ENCODE data around the gene C3.
"Not testable (repeated sequence)": the region's sequence is repeated elsewhere in the genome, so short reads cannot be mapped to it uniquely, and the experiment has no call there.

Gene C3

DNA sequence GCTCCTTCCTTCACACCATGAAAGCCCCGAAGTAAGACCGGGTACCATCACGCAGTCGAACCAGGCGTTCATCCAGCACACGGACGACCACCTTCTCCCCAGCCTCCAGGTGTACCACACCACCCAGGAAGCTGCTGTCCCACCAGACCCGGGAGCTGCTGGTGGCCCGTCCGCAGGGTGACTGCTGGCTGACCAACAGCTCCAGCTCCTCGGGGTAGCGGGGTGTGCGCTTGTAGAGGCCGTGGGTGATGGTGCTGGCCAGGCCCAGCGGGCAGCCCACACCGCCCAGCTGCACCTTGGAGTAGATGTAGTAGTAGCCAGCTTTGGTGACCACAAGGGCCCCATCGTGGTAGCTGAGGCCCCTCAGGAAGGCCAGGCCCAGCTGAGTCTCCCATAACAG is 55.5 kb downstream of the C3 start:
- DNase-seq (ENCODE audit: low spot score) (no peak), FAIRE-seq (no peak)

DNA sequence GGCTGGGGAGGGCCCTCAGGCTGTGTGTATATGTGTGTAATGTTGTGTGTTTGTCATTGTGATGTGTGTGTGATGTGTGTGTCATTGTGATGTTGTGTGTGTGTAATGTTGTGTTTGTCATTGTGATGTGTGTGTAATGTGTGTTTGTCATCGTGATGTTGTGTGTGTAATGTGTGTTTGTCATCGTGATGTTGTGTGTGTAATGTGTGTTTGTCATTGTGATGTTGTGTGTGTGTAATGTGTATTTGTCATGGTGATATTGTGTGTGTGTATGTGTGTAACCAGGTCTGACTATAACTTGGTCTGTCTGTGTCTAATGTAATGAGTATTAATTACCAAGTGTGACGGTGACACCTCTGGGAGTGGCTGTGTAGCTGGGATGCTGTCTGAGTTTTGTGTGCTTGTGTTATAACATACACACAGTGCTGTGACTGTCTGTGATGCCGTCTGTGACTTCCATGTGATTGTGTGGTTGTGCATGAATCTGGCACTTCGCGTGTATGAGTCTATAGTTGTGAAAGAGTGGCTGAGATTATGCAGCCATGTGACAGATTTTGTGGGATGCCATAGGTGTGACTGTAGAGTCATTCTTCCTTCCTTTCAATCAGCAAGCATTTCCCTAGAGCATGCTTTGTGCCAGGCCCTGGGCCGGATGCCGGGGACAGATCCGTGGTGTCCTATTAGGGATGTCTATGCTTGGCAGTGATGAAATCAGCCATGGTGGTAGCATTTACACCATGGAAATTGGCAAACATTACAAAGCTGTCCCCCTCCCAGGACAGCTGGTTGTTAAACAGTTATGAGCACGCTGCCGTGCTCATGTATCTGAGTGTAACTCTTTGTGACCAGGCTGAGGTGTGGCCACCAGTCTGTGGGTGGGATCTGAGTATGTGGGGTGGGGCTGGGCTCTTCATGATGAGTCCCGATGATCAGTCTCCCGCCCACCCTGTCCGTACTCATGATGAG is 56.9 kb downstream of the C3 start:
- DNase-seq (ENCODE audit: low spot score): no peak
- FAIRE-seq: peak; percentile 86

DNA sequence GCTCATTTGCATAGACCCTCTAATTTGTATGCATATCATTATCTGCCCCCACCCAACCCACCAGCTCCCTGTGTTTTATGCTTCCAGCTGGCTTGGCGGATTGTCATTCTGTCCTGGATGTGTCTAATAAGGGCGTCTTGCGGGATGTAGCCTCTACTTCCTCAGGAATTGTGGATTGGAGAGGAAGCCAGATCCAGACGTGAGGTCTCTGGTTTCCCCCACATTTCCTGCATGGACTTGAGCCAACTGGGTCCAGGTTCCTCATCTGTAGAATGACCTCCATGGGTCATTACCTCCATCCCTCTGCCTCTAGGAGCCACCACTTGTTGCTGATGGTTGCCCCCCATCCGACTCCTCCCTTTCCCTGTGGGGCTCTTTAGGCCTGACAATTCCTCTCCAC is 57.7 kb downstream of the C3 start:
- FAIRE-seq: no peak
- DNase-seq (ENCODE audit: low spot score): no peak

DNA sequence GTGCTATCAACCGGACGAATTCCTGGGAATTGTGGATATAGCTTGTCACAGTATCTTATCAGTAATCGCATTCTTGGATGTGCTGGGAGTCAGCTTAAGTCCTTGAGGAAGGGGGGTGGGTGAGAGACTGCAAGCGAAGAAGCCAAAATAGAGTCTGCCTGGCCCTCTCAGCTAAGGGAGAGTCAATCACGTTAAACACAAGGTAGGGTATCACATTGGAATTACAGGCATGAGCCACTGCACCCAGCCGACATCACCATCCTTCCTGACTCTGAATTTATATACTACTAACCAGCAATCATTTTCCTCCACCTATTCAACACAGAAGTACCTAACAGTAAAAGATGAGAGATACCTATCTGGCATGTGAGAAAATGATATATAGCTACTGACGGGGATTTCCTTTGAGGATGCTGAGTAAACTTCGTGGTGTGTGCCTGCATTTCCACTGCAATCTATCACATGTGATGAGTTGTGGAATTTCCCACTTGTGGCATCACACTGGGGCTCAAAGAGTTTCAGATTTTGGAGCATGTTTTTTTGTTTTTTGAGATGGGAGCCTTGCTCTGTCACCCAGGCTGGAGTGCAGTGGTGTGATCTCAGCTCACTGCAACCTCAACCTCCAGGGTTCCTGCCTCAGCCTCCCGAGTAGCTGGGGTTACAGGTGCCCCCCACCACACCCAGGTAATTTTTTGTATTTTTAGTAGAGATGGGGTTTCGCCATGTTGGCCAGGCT is 58.8 kb downstream of the C3 start:
- not testable (repeated sequence) for FAIRE-seq; DNase-seq (ENCODE audit: low spot score)

DNA sequence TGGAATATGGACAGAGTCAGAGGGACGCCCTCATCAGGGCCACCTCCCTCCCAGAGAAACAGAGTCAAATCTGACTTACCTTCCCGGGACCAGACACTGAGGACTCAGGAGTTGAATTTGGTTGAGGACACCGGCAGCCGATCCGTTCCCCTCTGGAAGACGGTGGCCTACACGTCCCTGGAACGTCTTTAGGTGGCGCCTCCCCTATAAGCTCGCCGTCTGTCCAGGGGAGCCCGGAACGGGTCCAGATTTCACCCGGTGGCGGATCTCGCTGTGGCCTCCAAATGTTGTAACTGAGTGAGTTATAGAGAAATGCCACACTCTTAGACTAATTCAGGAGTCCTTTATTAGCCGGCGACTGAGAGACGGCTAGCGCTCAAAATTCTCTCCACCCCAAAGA is 59.5 kb downstream of the C3 start:
- no peak for FAIRE-seq
- DNase-seq (ENCODE audit: low spot score): no peak

DNA sequence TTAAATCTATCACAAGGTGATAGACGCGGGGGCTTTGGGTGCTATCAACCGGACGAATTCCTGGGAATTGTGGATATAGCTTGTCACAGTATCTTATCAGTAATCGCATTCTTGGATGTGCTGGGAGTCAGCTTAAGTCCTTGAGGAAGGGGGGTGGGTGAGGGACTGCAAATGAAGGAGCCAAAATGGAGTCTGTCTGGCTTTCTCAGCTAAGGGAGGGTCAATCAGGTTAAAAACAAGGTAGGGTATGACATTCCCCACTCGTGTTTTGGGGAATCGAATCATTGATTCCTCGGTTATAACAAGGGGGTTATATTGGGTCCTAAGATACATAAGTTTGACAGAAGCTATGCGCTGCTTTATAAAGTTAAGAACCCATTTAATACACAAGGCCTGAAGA is 64.1 kb downstream of the C3 start:
- not testable (repeated sequence) for DNase-seq (ENCODE audit: low spot score); FAIRE-seq

DNA sequence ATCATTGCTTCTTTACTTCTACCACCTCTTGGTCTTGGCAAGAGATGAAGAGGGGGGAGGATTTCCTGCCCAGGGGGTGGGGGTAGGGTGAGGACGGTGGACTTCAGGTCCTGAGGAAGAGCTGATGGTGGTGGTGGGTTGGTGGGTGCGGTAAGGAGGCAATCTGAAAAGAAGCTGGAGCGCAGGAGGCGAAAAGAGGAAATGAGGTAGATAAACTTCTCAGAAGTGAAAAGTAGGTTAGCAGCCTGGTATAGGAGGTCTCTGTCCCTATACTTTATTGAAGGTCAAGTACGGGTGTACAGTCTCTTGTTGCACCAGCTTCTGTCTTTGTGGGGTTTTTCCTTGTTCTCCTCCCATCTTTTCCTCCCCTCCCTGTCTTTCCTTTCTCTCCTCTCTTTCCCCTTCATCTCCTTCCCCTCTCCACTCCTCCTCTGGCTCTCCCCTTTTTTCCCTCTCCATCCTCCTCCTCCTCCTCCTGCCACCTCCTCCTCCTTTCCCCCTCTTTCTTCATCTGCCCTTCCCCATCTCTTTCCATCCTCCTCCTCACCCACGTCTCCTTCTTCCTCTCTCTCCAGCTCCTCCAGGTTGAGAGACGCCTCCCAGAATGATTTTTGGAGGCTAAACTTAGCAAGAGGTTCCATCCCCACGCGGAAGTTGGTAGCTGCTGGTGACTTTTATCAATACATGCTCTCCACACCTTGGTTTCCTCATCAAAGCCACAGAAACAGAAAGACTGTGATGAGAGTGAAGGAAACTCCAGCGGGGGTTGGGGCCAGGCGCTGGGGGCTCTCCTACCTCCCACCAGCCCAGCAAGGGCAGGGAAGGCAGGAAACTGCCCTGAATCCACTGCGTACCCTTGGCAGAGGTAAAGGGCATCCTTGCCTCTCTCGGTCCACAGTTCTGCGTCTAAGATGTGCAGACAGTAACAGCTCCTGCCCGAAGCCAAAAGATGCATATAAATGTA is 65.8 kb downstream of the C3 start:
- no peak for DNase-seq (ENCODE audit: low spot score)
- FAIRE-seq: no peak

DNA sequence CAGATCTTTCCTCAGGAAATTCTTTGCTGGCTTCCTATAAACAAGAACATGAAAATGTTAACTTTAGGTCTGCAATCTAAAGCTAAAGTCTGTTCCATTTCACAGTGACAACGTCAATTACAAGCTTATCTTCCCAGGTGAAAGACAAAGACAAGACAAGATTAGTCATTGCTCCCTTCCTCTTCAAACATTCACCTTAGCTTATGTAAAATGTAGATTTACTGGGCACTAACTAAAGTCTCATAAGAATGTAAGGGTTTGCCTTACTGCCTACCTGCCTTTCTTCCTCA is 67.7 kb downstream of the C3 start:
- FAIRE-seq (no peak), DNase-seq (ENCODE audit: low spot score) (no peak)

DNA sequence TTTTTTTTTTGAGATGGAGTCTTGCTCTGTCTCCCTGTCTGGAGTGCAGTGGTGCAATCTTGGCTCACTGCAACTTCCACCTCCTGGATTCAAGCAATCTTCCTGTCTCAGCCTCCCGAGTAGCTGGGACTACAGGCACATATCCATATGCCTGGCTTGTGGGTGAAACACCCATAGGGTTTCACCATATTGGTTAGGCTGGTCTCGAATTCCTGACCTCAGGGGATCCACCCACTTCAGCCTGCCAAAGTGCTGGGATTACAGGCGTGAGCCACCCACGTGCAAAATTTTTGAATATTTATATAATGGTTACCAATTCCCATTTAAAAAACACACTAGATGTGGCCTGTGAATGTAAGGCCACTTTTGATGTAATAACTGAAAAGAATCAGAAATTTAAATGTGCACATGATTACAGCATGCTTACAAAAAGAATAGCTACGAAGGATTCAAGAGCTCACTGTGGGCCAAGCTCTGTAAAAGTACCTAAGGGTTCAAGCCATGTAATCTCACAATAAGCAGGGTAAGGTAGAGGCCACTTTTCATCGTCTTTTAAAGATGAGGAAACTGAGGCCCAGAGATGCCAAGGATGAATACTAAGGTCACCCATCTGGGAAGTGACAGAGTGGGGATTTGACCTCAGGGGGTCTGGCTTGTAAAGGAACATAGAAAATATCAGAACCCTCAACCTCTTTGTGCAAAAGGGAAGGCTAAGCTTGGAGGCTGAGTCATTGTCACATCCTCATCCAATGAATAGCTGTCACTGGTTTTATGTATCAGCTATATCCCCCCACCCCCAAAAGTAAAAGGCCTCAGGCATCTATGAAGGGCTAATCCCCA is 68.3 kb downstream of the C3 start:
- no peak for DNase-seq (ENCODE audit: low spot score)
- FAIRE-seq: no peak

DNA sequence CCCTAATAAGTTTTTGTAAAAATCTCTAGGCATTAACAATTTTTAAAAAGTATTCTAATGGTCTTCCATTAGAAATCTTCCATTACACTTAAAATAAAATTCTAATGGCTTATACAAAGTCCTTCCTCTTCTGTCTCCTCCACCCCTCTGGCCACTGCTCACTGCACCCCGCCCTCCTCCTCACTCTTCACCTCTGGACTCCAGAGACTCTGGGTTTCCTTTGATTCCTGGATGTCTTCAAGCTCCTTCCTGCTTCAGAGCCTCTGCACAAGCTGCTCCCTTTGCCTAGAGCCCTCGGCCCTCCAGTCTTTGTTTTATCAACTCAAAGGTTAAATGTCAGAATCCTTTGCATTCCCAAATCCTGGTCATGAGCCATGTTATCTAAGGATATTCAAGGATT is 71.3 kb downstream of the C3 start:
- DNase-seq (ENCODE audit: low spot score) (no peak), FAIRE-seq (no peak)

DNA sequence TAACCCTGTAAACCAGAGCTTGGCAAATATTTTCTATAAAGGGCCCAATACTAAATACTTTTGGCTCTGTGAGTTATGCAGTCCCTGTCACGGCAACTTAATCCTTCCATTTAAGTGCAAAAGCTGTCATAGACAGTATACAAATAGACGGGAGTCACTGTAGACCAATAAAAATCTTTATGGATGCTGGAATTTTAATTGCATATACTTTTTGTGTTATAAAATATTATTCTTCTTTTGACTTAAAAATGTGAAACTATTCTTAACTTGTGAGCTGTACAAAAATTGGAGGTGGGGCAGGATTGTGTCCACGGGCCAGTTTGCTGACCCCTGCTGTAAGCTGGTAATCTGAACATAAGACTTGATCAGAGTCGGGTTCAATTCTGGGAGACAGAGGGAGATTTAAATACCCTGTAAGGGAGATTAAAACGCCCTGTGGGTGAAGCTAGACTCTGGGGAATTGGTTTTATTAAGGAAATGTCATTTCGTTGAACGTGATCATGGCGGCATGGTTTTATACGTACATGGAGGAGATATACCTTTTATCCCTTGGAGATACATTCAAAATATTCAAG is 72.2 kb downstream of the C3 start:
- DNase-seq (ENCODE audit: low spot score): no peak
- FAIRE-seq: no peak

DNA sequence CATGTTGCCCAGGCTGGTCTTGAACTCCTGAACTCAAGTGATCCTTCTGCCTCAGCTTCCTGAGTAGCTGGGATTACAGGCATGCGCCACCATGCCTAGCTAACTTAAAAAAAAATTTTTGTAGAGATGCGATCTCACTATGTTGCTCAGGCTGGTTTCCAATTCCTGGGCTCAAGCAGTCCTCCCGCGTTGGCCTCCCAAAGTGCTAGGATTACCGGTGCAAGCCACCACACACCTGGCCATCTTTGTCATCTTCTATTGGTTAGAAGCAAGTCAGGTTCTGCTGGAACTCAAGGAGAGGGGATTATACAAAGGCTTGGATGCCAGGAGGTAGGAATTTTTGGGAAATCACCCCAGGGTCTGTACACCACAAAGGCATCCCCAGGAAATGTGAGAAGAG is 75.7 kb downstream of the C3 start:
- DNase-seq (ENCODE audit: low spot score): no peak
- FAIRE-seq: no peak

DNA sequence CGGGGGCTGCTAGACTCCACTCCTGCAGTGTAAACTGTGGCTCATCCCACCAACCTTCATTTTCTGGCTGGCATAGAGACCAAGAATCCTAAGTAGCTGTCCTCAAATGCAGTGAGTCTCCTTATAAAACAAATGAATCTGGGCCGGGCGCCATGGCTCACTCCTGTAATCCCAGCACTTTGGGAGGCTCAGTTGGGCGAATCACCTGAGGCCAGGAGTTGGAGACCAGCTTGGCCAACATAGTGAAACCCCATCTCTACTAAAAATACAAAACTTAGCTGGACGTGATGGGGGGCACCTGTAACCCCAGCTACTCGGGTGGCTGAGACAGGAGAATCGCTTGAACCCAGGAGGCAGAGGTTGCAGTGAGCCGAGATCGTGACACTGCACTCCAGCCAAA is 80.1 kb downstream of the C3 start:
- DNase-seq (ENCODE audit: low spot score); FAIRE-seq: not testable (repeated sequence)

DNA sequence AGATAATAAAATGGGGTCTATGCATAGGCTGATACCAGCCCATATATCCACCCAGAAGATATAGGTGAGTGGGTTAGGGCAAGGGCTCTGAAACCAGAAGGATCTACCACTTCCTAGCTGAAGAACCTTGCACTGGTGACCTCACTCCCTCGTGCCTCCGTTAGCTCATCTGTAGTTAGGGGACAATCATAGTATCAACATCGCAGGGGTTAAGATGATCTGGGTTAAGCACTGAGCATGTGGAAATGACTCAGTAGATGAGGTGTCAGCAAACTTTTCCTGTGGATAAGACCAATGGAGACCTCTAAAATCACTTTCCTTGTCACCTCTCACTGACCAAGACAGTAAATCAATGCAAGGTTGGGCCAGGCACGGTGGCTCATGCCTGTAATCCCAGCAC is 81.0 kb downstream of the C3 start:
- FAIRE-seq (no peak), DNase-seq (ENCODE audit: low spot score) (no peak)

DNA sequence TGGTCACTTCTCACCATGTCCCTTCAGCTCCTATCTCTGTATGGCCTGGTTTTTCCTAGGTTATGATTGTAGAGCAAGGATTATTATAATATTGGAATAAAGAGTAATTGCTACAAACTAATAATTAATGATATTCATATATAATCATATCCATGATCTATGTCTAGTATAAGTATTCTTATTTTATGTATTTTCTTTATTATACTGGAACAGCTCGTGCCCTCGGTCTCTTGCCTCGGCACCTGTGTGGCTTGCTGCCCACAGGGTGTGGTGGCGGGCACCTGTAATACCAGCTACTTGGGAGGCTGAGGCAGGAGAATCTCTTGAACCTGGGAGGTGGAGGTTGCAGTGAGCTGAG is 87.0 kb downstream of the C3 start:
- not testable (repeated sequence) for DNase-seq (ENCODE audit: low spot score); FAIRE-seq

DNA sequence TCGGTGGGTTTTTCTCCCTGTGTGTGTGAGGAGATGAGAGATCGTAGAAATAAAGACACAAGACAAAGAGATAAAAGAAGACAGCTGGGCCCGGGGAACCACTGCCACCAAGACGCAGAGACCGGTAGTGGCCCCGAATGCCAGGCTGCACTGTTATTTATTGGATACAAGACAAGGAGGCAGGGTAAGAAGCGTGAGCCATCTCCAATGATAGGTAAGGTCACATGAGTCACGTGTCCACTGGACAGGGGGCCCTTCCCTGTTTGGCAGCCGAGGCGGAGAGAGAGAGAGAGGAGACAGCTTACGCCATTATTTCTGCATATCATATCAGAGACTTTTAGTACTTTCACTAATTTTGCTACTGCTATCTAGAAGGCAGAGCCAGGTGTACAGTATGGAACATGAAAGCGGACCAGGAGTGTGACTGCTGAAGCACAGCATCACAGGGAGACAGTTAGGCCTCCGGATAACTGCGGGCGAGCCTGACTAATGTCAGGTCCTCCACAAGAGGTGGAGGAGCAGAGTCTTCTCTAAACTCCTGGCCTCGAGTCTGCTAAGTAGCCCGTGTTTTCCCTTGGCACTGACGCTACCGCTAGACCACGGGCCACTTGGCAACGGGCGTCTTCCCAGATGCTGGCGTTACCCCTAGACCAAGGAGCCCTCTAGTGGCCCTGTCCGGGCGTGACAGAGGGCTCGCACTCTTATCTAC is 87.5 kb downstream of the C3 start:
- not testable (repeated sequence) for FAIRE-seq
- DNase-seq (ENCODE audit: low spot score): peak; percentile 8

DNA sequence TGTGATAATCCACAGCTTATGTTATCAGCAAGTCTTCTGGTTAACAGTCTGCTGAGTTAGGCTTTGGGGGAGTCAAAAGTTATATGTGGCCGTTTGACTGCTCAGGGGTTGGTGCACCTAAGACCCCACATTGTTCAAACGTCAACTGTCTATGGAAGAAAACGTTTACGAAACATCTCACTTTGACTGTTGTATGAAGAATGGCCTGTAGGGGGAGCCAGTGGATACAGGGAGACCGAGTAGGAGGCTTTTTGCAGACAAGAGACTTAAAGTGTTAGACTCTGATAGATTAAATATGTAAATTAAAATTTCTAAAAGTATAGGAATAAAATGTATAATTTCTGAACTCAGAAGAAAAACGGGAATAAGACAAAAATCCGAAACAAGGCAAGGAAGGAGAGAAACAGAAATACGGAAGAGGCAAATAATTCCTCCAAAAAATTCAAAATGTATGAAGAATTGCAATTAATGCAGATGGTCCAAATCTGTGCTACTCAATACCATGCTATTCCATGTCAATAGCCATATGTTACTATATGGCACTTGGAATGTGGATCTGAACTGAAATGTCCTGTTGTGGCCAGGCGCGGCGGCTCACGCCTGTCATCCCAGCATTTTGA is 88.3 kb downstream of the C3 start:
- FAIRE-seq (no peak), DNase-seq (ENCODE audit: low spot score) (peak; percentile 47)
